NCI-H2029 (cell line): Measurements from ENCODE around the gene DEFB126.
"Not testable (repeated sequence)": the region's sequence is repeated elsewhere in the genome, so short reads cannot be mapped to it uniquely, and the experiment has no call there.

ENCODE experiments used
- DNase-seq: peaks from one replicate; lab custom pipeline; 2025; lab: John Stamatoyannopoulos, UW

Gene DEFB126, protein sequence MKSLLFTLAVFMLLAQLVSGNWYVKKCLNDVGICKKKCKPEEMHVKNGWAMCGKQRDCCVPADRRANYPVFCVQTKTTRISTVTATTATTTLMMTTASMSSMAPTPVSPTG

GRCh38 chr20:142290-142689 lies at the start of gene DEFB126:
DEFB126 (plus strand) TSS chr20:142590; CDS start chr20:142629, 39 bp downstream.
- no peak for DNase-seq

DNA sequence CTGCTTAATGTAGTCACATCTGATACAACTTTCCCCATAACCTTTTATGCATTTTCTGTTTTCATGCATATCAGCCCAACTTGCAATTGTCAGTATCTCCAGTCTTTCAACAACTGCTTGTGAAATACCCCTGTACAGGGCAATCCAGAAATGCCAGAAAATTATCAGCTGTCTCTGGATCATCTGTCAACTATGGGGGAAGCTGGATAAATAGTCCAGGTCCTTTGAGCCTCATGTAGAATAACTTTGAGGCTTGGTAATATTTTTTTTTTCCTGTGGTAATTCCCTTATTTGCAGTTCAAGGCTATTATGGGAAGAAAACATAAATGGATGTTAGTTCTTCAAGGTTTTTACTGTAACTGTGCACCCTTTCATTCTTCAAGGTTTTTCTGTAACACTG lies 48.7 kb upstream of the DEFB126 start:
- no peak for DNase-seq

DNA sequence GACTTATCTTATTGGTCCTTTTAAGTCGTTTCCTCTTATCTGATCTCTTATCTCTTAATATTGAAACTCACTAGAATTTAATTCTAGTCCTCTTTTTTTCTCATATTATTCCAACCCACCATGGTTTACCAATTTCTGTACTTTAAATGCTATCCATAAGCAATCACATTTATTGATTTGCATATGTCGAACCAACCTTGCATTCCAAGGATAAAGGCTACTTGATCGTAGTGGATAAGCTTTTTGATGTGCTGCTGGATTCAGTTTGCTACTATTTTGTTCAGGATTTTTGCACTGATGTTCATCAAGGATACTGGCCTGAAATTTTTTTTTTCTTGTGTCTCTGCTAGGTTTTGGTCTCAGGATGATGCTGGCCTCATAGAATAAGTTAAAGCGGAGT lies 47.2 kb upstream of the DEFB126 start:
- DNase-seq = no peak

DNA sequence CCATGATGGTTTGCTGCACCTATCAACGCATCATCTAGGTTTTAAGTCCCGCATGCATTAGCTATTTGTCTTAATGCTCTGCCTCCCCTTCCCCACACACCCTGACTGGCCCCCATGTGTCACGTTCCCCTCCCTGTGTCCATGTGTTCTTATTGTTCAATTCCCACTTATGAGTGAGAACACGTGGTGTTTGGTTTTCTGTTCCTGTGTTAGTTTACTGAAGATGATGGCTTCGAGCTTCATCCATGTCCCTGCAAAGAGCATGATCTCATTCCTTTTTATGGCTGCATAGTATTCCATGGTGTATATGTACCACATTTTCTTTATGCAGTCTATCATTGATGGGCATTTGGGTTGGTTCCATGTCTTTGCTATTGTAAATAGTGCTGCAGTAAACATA lies 44.7 kb upstream of the DEFB126 start:
- DNase-seq = not testable (repeated sequence)

- DNase-seq = no peak
Measured at GRCh38 chr20:101975-102374, 40.4 kb upstream of the DEFB126 start.

- no peak for DNase-seq
Measured at GRCh38 chr20:103456-103855, 38.9 kb upstream of the DEFB126 start.

DNA sequence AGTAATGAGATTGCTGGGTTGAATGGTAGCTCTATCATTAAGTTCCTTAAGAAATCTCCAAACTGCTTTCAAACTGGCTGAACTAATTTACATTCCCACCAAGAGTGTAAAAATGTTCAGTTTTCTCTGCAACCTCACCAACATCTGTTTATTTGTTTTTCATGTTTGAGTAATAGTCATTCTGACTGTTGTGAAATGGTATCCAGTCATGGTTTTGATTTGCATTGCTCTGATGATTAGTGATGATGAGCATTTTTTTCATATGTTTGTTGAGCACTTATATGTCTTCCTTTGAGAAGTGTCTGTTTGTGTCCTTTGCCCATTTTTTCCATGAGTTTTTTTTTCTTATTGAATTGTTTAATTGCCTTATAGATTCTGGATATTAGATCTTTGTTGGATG lies 30.0 kb upstream of the DEFB126 start:
- no peak for DNase-seq

- DNase-seq = no peak
Measured at GRCh38 chr20:117518-117917, 24.9 kb upstream of the DEFB126 start.

GRCh38 chr20:129786-130323 lies 12.5 kb upstream of the DEFB126 start:
- not testable (repeated sequence) for DNase-seq

- DNase-seq = peak; percentile 32
Measured at GRCh38 chr20:137668-138490, 4.5 kb upstream of the DEFB126 start.

- no peak for DNase-seq
Measured at GRCh38 chr20:145877-146276, 3.5 kb downstream of the DEFB126 start.

DNA sequence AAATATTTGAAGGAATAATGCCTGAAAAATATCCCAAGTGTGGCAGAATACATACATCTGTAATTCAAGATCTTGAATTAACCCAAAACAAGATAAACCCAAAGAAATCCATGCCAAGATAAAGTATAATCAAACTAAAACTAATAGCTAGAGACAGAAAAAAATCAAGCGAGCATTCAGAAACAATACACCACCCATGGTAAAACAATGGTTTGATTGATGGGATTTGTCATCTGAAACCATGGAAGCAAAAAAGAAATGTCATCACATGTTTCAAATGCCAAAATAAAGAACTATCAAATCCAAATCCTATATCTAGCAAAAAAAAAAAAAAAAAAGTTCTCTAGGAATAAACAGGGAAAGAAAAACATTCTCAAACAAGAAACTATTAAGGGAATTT lies 9.7 kb downstream of the DEFB126 start:
- no peak for DNase-seq

- no peak for DNase-seq
Measured at GRCh38 chr20:157154-157553, 14.8 kb downstream of the DEFB126 start, which contains the start of gene DEFB127. DEFB127 (plus strand) TSS chr20:157454; CDS start chr20:157545, 91 bp downstream.

GRCh38 chr20:164618-165017 lies 22.2 kb downstream of the DEFB126 start:
- DNase-seq = no peak

- no peak for DNase-seq
Measured at GRCh38 chr20:168876-169275, 26.5 kb downstream of the DEFB126 start.

DNA sequence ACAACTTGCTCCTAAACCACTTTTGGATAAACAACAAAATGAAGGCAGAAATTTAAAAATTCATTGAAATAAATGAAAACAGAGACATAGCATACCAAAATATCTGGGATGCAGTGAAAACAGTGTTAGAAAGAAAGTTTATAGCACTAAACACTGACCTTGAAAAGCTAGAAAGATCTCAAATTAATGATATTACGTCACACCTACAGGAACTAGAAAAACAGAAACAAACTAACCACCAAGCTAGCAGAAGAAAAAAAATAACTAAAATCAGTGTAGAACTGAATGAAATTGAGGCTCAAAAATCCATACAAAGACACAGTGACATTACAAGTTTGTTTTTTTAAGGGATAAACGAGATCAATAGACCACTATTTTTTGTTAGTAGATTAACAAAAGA lies 41.9 kb downstream of the DEFB126 start:
- DNase-seq = no peak

DNA sequence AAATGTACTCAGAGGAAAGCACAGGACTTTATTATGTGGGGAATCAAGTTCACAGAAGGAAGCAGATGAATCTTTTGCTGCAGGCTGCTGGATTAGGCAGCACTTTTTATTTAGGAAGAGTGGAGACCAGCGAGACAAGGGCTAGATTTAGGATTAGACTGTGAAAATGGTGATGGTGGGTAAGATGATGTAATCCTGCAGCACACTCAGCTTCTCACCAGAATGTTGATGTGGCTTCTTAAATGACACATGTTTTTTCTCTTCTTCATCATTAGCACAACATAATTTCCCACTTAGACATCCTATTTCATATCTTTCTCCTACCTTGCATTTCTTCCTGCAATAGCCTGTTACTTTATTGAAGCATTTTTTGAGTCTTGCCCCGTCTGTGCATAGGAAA lies 45.3 kb downstream of the DEFB126 start:
- no peak for DNase-seq

- no peak for DNase-seq
Measured at GRCh38 chr20:189611-190010, 47.2 kb downstream of the DEFB126 start, which contains the start of gene DEFB128. DEFB128 (minus strand) TSS chr20:189711; CDS start chr20:189623, 88 bp downstream.
